Skeletal muscle cell (primary cell): ENCODE data around the gene POLR3K.
A peak's percentile ranks its signal among the peaks of the same experiment; 100 is the strongest.

Experiments used
- DNase-seq: peaks from one replicate; pipeline ENCODE4 v3.0.0-alpha.2; 2010; ENCODE audit warnings: low read depth
- H3K4me3 ChIP-seq: 2 replicates; pipeline ENCODE4 v1.5.1; 2011; ENCODE audit warnings: low read depth, mild to moderate bottlenecking, control low read depth, low read length, moderate library complexity

Gene POLR3K

DNA sequence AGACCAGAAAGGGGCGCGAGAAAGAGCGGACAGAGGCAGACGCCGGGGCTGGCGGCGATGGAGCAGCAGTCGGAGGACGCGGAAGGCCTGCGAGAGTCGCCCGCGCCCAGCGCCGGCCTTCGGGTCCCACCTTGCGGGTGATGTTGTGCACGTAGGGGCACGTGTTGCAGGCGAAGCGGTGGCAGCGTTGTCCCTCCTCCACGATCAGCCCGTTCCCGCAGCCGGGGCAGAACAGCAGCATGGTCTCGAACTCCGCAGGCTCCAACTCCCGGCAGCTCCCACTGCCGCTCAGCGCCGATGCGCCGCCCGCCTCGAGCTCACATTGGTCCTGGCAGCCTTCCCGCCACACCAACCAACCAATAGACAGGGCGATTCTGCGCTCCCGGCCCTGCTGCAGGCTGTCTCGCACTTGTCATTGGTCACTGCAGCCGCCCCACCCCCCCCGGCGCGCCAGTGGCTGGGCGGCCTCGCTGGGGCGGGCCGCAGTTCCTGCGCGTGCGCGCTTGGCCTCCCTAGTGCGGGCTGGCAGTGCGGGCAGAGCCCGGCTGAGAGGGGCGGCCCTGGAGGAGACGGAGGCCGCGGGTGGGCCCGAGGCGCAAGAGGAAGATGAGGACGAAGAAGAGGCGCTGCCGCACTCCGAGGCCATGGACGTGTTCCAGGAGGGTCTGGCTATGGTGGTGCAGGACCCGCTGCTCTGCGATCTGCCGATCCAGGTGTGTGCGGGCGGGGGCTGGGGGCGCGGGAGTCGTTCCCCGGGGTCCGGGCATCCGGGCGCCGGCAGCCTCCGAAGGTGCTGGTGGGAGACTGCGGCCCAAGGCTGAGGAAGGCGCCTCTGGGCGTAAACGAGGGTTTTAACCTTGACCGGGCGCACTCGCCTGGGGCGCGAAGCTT is at the start of gene POLR3K, which contains the start of gene SNRNP25:
Gene POLR3K (minus strand): TSS at position 263 of the 891 bp plus-strand sequence. CDS start 22 bp downstream, at position 241.
Gene SNRNP25 (plus strand): TSS at position 483 of the 891 bp plus-strand sequence. CDS start 189 bp downstream, at position 672.
- peak within 1 kb of the TSS; percentile 87 for H3K4me3 ChIP-seq
- peak; percentile 94 for DNase-seq

DNA sequence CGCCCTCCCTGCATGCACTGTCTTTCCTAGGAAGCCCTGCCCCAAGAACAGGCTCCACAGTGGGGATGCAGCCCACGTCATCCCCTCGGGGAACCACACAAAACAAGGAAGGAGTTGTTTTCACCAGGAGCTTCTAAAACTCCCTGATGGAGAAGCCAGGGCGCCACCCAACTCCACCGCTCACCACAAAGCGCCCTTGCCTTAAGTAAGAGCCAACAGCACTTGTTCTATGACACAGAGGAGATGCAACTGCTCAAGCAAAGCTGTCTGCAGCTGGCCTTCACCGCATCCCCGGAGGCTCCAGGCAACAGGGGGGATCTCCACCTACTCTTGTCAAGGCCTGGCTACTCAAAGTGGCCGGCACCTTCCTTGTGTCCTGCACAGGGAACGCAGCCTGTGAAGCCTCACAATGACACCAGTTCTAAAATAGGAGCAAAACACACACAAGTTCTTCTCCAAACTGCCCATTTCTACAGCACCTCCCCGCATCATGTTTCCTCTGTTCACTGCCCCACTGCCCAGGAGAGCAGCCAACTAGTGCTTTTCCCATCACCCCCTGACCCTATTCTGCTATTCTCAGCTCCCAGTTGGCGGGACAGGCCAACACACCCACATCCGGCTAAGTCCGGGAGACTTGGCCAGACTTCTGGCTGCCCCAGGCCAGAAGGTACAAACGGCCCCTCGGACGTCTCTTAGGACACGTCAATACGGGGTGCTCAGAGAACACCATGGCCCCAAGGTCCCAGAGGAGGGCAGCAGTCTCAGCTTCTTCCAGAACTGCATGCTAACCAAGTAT is 48.9 kb upstream of the POLR3K start:
- H3K4me3 ChIP-seq = no peak overlapping the region
- no peak for DNase-seq

DNA sequence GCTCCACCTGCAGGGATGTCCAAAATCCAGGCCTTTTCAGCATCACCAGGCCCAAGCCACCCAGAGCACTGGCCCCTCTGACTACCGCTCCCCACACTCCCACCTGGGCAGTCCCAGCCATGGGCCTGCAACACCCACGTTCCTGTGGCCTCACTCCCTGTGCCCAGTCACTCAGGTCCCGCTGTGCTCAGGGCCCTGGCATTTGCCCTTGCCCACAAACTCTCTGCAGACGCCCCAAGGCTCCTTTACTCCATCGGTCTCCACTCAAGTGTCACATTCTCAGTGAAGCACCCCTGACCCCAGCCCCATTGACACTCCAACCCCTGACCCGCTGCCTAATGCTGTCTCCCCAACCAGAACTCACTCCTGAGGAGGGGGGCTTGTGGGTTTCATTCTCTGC is 48.2 kb upstream of the POLR3K start:
- no peak for DNase-seq
- no peak overlapping the region for H3K4me3 ChIP-seq

DNA sequence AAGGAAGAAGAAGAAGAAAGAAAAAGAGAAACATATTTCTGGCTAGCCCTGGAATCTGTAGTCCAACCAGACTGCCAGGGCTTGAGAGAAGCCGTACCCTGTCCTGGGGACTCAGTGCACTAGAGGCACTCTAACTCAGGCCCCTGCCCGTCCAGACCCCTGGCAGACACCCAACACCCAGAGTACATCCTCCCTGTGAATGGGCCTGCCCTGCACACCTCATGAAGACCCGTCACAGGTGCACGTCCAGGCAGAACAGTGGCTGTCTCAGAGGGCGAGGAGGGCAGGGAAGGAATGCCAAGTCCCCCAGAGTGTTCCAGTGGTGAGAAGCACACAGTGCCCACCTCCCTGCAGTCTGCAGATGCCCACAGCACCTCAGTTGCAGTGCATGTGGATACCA is 47.6 kb upstream of the POLR3K start:
- H3K4me3 ChIP-seq = no peak overlapping the region
- DNase-seq = no peak

DNA sequence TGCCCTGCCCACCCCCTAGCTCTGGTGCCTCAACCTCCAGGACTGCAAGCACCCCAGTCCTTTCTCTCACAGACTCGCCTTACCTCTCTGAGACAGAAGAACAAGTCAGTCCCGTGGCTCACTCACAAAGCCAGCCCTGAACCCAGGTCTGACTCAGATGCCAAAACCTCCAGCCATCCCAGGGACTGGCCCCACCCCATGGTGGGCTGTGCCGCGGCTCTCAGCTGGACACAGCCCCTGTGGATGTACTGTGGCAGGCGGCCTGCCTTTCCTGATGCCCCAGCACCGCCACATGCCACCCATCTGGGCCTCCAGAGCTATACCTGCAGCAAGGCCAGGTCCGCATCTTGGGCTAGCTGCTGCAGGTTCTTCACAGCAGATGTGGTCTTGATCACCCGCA is 44.4 kb upstream of the POLR3K start:
- no peak for DNase-seq

DNA sequence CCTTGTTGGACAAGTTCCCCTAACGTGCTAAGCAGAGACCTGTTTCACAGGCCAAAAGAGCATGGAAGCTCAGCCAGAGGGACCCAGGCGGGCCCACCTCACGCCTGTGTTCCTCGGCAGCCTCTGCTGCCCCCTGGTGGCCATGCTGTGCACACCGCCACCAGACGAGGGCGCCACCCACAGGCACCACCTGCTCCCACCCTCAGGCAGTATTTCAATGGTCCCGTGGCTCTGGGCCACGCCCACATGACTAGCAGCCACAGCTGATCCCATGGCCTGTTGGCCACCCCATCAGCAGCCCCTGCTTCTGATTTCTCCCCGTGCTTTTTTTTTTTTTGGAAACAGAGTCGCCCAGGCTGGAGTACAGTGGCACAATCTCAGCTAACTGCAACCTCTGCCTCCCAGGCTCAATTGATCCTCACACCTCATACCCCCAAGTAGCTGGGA is 43.5 kb upstream of the POLR3K start:
- H3K4me3 ChIP-seq = no peak overlapping the region
- no peak for DNase-seq

More for the DNA sequence above, 44.4 kb upstream of the POLR3K start:
- H3K4me3 ChIP-seq = no peak overlapping the region

DNA sequence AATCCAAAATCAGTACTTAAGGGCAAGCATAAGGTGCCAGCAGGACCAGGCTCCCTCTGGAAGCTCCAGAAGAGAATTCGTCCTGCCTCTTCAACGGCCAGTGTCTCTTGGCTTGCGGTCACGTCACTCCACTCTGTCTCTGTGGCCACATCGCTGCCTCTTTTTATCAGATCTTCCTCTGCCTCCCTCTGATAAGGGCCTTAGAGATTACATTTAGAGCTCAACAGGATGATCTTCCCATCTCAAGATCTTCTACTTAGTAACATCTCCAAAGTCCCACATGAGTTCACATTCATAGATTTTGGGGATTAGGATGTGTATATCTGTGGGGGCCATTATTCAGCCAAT is 41.5 kb upstream of the POLR3K start:
- no peak overlapping the region for H3K4me3 ChIP-seq
- no peak for DNase-seq

DNA sequence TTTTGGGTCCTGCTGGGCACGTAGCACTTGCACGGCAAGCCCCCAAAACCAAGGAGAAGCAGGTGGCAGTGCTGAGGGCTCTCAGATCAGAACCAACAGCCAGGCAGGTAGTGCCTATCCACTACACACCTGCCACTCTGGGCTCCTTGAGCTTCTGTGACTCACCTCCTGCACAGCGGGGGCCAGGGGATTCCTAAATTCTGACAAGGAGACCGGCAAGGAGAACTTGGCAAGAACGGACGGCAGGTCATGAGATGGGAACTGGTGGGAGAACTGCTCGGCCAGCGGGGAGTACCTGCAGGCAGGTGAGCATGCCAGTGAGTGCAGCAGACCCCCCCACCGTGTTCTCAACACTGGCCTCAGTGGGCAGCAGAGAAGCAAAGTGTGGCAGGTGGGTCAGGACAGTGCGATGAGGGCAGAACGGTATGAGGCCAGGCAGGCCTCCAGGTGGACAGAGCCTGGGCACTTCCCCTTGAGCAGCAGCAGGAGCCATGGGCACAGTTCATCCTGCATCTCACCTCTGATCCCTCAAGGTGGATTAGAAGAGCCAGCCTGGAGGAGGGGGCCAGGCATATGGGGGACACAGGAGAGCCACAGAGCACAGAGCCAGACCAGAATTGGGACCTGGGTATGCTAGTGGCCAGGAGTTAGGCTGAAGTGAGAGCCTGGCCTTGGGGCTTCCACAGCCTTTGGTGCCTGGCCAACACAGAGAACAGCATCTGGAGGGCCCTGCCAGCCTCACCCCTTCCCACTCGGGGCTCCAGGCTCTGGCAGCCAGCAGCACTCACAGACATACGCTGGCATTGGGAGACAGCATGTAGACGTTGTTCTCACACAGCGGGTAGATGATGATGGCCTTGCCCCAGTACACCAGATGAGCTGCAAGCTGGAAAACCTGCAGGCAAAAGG is 39.3 kb upstream of the POLR3K start:
- no peak overlapping the region for H3K4me3 ChIP-seq
- no peak for DNase-seq

DNA sequence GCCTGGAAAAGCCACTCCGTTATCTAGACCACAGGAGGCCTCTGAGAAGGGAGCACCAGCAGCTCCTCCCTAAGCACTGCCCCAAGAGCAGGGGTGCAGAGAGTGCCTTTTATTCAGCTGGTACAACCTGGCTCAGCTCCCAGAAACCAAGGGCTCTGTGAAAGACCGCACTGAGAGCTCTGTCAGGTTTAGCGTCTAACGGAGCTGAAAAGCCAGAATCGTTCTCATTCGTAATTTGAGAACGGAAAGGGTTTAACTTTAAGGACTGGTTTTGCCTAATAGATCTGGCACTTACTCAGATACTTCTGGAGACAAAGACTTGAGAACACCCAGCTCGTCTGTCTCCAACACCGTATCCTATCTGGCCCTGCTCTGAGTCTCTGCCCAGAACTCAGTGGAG is 38.1 kb upstream of the POLR3K start:
- H3K4me3 ChIP-seq = no peak overlapping the region
- DNase-seq = no peak

DNA sequence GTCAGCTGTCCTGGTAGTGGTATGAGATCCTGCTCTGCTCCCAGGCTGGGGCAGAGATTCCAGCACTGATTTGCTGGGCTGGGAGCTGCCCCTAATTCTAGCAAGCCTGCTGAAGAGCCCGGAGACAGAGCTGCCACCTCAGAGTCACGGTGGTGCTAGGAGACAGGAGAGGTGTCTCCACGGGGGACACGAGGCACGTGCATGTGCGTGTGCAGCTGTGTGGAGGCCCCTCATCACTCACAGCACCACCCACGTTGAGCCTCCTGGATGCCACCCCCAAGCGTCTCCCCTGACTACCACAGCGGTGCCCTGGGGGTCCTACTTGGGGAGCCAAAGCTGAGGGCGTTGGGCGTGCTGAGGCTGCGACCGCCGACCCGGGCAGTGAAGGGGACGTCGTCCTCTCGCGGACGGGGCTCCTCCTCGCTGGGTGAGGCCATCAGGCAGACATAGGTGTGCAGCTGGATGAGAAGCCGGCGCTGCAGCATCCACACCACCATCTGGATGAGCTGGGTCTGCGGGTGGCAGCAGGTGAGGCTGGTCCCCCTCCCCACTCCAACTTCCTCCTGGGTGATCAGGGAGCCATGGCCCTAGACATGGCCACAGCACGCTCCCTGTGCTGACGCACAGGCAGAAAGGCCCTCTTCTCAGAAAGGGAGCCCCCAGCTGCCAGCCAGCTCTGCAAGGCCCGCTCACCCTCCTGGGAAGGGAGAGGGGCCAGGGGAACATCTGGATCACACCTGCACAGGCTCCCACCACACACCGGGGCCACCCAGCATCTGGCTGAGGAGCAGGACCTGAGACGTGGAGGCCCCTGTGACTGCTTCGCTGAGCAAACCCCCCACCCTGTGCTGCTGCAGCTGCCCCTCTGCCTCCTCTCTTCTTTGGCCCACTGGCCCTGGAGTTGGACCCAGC is 36.2 kb upstream of the POLR3K start:
- no peak for DNase-seq
- H3K4me3 ChIP-seq = no peak overlapping the region

DNA sequence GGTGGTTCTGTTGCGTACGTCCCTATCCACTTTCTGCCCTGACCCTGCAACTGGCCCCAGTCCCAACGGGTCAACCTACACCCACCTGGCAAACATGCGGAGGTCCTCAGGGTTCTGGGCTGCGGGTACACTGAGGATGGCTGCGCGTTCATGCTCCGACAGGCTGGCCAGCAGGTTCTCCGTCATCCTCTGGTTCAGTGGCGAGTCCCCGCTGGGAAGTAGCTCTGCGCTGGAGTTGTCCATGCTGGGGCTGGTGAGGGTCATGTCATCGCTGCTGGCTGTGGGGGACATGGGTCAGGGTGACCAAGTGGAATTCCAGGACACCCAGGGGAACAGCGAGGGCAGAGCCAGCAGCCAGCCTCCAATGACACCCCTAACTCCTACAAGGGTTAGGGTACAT is 35.2 kb upstream of the POLR3K start:
- DNase-seq = no peak

DNA sequence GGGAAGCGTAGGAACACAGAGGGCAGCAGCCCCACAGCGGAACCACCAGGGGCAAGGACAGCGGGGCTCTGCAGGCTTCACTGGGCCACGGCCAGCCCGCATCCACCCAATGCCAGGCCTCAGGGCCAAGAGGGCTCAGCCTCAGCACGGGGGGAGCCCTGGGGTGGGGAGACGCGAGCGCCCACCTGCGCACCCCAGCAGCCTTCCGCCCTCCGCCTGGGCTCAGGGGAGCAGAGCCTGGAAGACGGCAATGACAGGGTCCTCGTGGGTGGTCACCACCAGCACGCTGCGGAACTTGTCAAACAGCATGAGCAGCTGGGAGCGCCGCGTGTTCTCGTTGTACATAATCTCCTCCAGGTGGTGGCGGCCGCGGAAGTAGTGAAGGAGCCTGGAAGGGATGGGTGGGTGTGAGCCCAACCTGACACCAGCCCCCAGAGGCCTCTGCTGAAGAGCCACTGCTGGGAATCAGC is 33.1 kb upstream of the POLR3K start:
- DNase-seq = no peak
- no peak overlapping the region for H3K4me3 ChIP-seq

More for the DNA sequence above, 35.2 kb upstream of the POLR3K start:
- H3K4me3 ChIP-seq = no peak overlapping the region

DNA sequence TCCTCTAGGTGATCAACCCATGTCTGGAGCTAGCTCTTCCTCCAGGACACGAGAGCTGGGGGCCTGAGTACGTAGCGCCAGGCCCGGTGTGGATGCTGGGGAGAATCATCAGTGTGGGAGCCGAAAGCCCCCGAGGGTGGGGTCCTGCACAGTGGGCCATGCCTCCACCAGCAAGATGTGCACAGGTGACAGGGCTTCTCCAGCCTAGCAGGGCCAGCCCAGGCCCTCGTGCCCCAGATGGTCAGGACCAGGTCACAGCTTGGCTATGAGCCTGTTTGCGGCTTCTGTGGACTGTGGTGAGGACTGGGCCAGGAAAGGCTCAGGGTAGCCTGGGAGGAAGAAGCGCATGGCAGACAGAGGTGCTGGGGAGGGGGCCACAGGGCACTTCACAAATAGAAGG is 32.5 kb upstream of the POLR3K start:
- DNase-seq = no peak

DNA sequence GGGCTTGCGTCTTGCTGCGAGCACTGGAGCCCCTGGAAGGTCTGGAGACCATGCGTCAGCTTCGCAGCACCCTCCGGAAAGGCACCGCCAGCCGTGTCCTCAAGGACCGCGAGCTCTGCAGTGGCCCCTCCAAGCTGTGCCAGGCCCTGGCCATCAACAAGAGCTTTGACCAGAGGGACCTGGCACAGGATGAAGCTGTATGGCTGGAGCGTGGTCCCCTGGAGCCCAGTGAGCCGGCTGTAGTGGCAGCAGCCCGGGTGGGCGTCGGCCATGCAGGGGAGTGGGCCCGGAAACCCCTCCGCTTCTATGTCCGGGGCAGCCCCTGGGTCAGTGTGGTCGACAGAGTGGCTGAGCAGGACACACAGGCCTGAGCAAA is 32.0 kb upstream of the POLR3K start:
- no peak for DNase-seq
- no peak overlapping the region for H3K4me3 ChIP-seq

More for the DNA sequence above, 32.5 kb upstream of the POLR3K start:
- H3K4me3 ChIP-seq = no peak overlapping the region

DNA sequence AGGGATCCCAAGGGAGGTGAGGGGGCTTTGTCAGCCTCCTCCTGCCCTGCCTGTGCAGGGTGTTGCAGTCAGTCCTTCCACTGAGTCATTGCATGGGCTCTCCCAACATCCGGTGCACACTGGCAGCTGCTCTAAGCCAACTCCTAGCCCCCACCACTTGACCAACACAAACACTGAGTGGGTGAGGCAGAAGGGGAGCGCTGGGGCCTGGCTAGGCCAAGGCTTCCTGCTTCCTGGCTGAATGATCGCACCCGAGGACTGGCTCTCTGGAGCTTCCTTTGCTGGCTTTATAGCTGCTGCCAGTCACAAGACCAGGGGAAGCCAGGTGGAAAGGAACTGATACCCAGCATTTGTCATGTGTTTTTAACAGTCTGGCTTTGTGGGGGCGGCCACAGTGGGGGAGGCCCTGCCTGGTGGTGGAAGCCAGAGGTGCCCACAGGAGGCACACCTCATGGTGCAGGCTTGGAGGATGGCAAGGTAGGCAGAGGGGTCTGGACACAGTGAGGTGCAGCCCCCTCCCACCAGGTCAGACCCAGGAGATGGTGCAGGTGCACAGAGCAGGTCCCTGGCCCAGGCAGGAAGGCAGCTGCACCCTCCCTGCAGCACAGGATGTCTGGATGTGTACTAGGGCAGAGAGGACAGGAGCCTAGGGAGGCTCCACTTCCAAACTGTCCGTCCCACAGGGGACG is 31.5 kb upstream of the POLR3K start:
- peak; percentile 89 for DNase-seq

DNA sequence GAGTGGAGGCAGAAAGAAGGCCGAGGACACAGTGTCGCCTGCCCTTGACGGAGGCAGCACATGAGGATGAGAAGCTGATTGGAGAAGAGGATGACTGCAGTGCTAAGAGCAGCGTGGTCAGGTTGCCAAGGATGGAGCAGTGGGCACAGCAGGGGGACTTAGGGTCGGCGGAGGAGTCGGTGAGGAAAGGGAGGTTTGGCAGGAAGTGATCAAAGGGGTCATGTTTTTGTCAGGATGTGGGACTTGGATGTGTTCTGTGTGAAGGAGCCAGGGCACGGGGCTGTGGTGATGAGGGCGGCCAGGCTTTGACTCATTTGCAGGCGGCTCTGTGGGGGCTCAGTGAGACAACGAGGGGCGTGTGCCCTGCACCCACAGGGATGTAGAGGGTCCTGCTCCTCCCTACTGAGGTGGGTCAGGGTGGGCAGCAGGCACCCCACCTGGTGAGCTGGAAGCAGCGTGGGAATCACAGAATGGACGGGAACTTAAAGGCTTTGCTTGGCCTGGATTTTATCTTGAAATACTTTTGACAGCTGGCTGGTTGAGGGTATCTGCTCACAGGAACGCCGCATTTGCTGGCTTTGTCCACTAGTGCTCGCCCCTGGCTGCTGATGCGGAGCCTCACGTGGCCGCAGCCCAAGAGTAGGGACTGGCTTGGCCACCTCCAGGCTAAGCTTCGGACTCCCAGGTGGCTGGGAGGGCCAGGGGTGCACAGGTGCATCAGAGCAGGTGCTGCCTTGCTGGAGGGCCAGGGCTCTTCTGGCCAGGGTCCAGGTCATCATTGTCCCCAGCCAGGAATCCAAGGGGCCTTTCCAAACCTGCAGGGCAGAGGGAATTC is 30.6 kb upstream of the POLR3K start:
- no peak for DNase-seq
- no peak overlapping the region for H3K4me3 ChIP-seq

More for the DNA sequence above, 31.5 kb upstream of the POLR3K start:
- H3K4me3 ChIP-seq = no peak overlapping the region

DNA sequence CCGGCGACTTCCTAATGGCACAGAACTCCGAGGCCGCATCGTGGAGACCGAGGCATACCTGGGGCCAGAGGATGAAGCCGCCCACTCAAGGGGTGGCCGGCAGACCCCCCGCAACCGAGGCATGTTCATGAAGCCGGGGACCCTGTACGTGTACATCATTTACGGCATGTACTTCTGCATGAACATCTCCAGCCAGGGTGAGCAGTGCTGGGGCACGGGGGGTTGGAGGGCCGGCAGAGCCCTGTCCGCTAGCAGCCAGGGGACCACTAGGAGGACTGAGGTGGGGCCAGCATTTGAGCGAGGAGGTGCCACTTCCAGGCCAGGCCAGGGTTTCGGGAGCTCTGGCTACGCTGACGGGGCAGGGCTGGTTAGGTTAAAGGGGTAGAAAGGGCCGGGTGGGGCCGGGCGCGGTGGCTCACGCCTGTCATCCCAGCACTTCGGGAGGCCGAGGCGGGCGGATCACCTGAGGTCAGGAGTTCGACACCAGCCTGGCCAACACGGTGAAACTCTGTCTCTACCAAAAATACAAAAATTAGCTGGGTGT is 29.7 kb upstream of the POLR3K start:
- DNase-seq = no peak
- H3K4me3 ChIP-seq = no peak overlapping the region
